GM18870 (cell line): ENCODE results near the gene ATF6.

Experiments used
- ATAC-seq: cut with Tn5 transposase; IDR thresholded peaks from one replicate; pipeline ENCODE4 v1.9.1; 2021; ENCODE audit warnings: moderate library complexity; ENCODE audit not compliant: unreplicated experiment

Gene ATF6

GRCh38 chr1:161933592-161934588 lies 167.8 kb downstream of the ATF6 start:
- ATAC-seq, result no peak

GRCh38 chr1:161935264-161935663 lies 169.1 kb downstream of the ATF6 start:
- ATAC-seq, result no peak

- ATAC-seq, result no peak
Measured at GRCh38 chr1:161936786-161937185, 170.7 kb downstream of the ATF6 start.

- ATAC-seq, result no peak
Measured at GRCh38 chr1:161940866-161941591, 174.9 kb downstream of the ATF6 start.

GRCh38 chr1:161941726-161942436 lies 175.8 kb downstream of the ATF6 start:
- no peak for ATAC-seq

- ATAC-seq, result no peak
Measured at GRCh38 chr1:161943737-161944136, 177.6 kb downstream of the ATF6 start.

GRCh38 chr1:161944381-161944780 lies 178.3 kb downstream of the ATF6 start:
- no peak for ATAC-seq

GRCh38 chr1:161945306-161946060 lies 179.4 kb downstream of the ATF6 start:
- no peak for ATAC-seq

- no peak for ATAC-seq
Measured at GRCh38 chr1:161946071-161946987, 180.2 kb downstream of the ATF6 start.

- no peak for ATAC-seq
Measured at GRCh38 chr1:161948435-161948834, 182.3 kb downstream of the ATF6 start.

GRCh38 chr1:161949548-161949947 lies 183.4 kb downstream of the ATF6 start:
- ATAC-seq, result no peak

GRCh38 chr1:161950377-161950776 lies 184.3 kb downstream of the ATF6 start:
- ATAC-seq, result no peak

- ATAC-seq, result no peak
Measured at GRCh38 chr1:161951646-161952045, 185.5 kb downstream of the ATF6 start.

- no peak for ATAC-seq
Measured at GRCh38 chr1:161952607-161953172, 186.6 kb downstream of the ATF6 start.

GRCh38 chr1:161953256-161953920 lies 187.3 kb downstream of the ATF6 start:
- ATAC-seq, result no peak

- ATAC-seq, result no peak
Measured at GRCh38 chr1:161954050-161954449, 187.9 kb downstream of the ATF6 start.

GRCh38 chr1:161954466-161954865 lies 188.3 kb downstream of the ATF6 start:
- no peak for ATAC-seq

GRCh38 chr1:161955606-161956005 lies 189.5 kb downstream of the ATF6 start:
- ATAC-seq, result no peak

GRCh38 chr1:161956097-161956496 lies 190.0 kb downstream of the ATF6 start:
- no peak for ATAC-seq
